Erythroblast (primary cell): ENCODE data around the gene OOSP1.

Experiments
- GATA1 ChIP-seq: IDR thresholded peaks from 2 replicates; pipeline ENCODE4 v1.6.1; 2011; ENCODE audit warnings: low read depth, mild to moderate bottlenecking, control low read depth, low read length, moderate library complexity
- POLR2A ChIP-seq: IDR thresholded peaks from 2 replicates; pipeline ENCODE4 v1.6.1; 2011; ENCODE audit warnings: mild to moderate bottlenecking, low read length

- no peak for TF ChIP-seq POLR2A
- TF ChIP-seq GATA1: no peak
These were observed 30.2 kb downstream of the OOSP1 start for GRCh38 chr11:59968395-59968783.
